ENCODE results near the gene AHNAK.
A peak's percentile ranks its signal among the peaks of the same experiment; 100 is the strongest.

Gene AHNAK

GRCh38 chr11:62394825-62395538 is 151.6 kb downstream of the AHNAK start:
- H4K20me1 ChIP-seq (ENCODE audit: insufficient read depth, low read length), result no peaks in the 10 kb centered on the region
- H3K36me3 ChIP-seq (ENCODE audit: insufficient read depth, low read length), result no peaks in the 10 kb centered on the region
- H3K4me1 ChIP-seq (ENCODE audit: insufficient read depth, low read length, severe bottlenecking), result no peaks in the 10 kb centered on the region
- no peaks in the 10 kb centered on the region for H3K9me3 ChIP-seq (ENCODE audit: low read length)
- H3K4me2 ChIP-seq (ENCODE audit: low read length), result no peak overlapping the region
- no peaks in the 10 kb centered on the region for H3F3A ChIP-seq (ENCODE audit: insufficient read depth, low read length)
- TF ChIP-seq EZH2 (IDR thresholded peaks at IDR 0.05; ENCODE audit: borderline replicate concordance, low read length) (no peak), CTCF (IDR thresholded peaks at IDR 0.05; ENCODE audit: low read length) (peak; percentile 74)
- no peak overlapping the region for H3K4me3 ChIP-seq (ENCODE audit: low read depth, low read length, poor library complexity, severe bottlenecking)
- no peaks in the 10 kb centered on the region for H3K9me2 ChIP-seq (ENCODE audit: low read depth, low read length)
- H3K9ac ChIP-seq (ENCODE audit: low read length), result no peak overlapping the region
- peaks cover 4% of the 10 kb centered on the region; the same call in 1 of the 2 replicates for H3K27me3 ChIP-seq (ENCODE audit: insufficient read depth, low read length)
- H3K79me2 ChIP-seq (ENCODE audit: insufficient read depth, low read length), result no peaks in the 10 kb centered on the region
- H2AFZ ChIP-seq (ENCODE audit: low read length), result no peak overlapping the region
- no peak overlapping the region for H3K27ac ChIP-seq (ENCODE audit: low read depth, low read length, poor library complexity, severe bottlenecking)

DNA sequence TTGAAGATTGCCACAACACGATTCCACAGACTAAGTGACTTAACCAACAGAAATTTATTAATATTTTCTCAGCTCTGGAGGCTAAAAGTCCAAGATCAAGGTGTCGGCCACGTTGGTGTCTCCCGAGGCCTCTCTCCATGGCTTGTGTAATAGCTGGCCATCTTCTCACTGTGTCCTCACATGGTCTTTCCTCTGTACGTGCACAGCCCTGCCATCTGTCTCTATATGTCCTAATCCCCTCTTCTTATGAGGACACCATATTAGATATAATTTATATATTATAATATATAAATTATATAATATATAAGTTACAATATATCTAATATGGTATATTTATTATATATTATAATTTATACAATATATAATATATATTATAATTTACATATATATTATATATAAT is 152.9 kb downstream of the AHNAK start:
- no peak overlapping the region for H2AFZ ChIP-seq (ENCODE audit: low read length)
- TF ChIP-seq CTCF (IDR thresholded peaks at IDR 0.05; ENCODE audit: low read length) (no peak), EZH2 (IDR thresholded peaks at IDR 0.05; ENCODE audit: borderline replicate concordance, low read length) (no peak)
- H3K9me2 ChIP-seq (ENCODE audit: low read depth, low read length), result no peaks in the 10 kb centered on the region
- H3K79me2 ChIP-seq (ENCODE audit: insufficient read depth, low read length), result no peaks in the 10 kb centered on the region
- H4K20me1 ChIP-seq (ENCODE audit: insufficient read depth, low read length), result no peaks in the 10 kb centered on the region
- H3K4me1 ChIP-seq (ENCODE audit: insufficient read depth, low read length, severe bottlenecking), result no peaks in the 10 kb centered on the region
- H3K4me3 ChIP-seq (ENCODE audit: low read depth, low read length, poor library complexity, severe bottlenecking), result no peak overlapping the region
- no peaks in the 10 kb centered on the region for H3F3A ChIP-seq (ENCODE audit: insufficient read depth, low read length)
- H3K9me3 ChIP-seq (ENCODE audit: low read length), result no peaks in the 10 kb centered on the region
- no peak overlapping the region for H3K4me2 ChIP-seq (ENCODE audit: low read length)
- H3K27me3 ChIP-seq (ENCODE audit: insufficient read depth, low read length), result peaks cover 6% of the 10 kb centered on the region; the same call in 1 of the 2 replicates
- H3K27ac ChIP-seq (ENCODE audit: low read depth, low read length, poor library complexity, severe bottlenecking), result no peak overlapping the region
- no peaks in the 10 kb centered on the region for H3K36me3 ChIP-seq (ENCODE audit: insufficient read depth, low read length)
- H3K9ac ChIP-seq (ENCODE audit: low read length), result no peak overlapping the region

- Histone ChIP-seq H3K27me3 (ENCODE audit: insufficient read depth, low read length) (peaks cover 6% of the 10 kb centered on the region; the same call in 1 of the 2 replicates), H2AFZ (ENCODE audit: low read length) (no peak overlapping the region), H3K4me3 (ENCODE audit: low read depth, low read length, poor library complexity, severe bottlenecking) (no peak overlapping the region), H3K4me1 (ENCODE audit: insufficient read depth, low read length, severe bottlenecking) (no peaks in the 10 kb centered on the region), H3K4me2 (ENCODE audit: low read length) (no peak overlapping the region), H3K27ac (ENCODE audit: low read depth, low read length, poor library complexity, severe bottlenecking) (no peak overlapping the region), H4K20me1 (ENCODE audit: insufficient read depth, low read length) (no peaks in the 10 kb centered on the region), H3K9ac (ENCODE audit: low read length) (no peak overlapping the region), H3K79me2 (ENCODE audit: insufficient read depth, low read length) (no peaks in the 10 kb centered on the region), H3F3A (ENCODE audit: insufficient read depth, low read length) (no peaks in the 10 kb centered on the region), H3K9me3 (ENCODE audit: low read length) (no peaks in the 10 kb centered on the region), H3K9me2 (ENCODE audit: low read depth, low read length) (no peaks in the 10 kb centered on the region), H3K36me3 (ENCODE audit: insufficient read depth, low read length) (no peaks in the 10 kb centered on the region)
- peak; percentile 67 for TF ChIP-seq CTCF (IDR thresholded peaks at IDR 0.05; ENCODE audit: low read length)
- TF ChIP-seq EZH2 (IDR thresholded peaks at IDR 0.05; ENCODE audit: borderline replicate concordance, low read length), result no peak
Observed at GRCh38 chr11:62393061-62393611, 153.5 kb downstream of the AHNAK start.
